ENCODE measurements around the gene DGKD.

- no peak for TF ChIP-seq NFATC4 (CRISPR knock-in tag; IDR thresholded peaks at IDR 0.05)
- TF ChIP-seq JUN (CRISPR knock-in tag; IDR thresholded peaks at IDR 0.05), result no peak
- TF ChIP-seq, protein P1, sequence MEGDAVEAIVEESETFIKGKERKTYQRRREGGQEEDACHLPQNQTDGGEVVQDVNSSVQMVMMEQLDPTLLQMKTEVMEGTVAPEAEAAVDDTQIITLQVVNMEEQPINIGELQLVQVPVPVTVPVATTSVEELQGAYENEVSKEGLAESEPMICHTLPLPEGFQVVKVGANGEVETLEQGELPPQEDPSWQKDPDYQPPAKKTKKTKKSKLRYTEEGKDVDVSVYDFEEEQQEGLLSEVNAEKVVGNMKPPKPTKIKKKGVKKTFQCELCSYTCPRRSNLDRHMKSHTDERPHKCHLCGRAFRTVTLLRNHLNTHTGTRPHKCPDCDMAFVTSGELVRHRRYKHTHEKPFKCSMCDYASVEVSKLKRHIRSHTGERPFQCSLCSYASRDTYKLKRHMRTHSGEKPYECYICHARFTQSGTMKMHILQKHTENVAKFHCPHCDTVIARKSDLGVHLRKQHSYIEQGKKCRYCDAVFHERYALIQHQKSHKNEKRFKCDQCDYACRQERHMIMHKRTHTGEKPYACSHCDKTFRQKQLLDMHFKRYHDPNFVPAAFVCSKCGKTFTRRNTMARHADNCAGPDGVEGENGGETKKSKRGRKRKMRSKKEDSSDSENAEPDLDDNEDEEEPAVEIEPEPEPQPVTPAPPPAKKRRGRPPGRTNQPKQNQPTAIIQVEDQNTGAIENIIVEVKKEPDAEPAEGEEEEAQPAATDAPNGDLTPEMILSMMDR (IDR thresholded peaks at IDR 0.05), result no peak
- no peak for TF ChIP-seq ETV6 (CRISPR knock-in tag; IDR thresholded peaks at IDR 0.05)
- TF ChIP-seq, protein P2, sequence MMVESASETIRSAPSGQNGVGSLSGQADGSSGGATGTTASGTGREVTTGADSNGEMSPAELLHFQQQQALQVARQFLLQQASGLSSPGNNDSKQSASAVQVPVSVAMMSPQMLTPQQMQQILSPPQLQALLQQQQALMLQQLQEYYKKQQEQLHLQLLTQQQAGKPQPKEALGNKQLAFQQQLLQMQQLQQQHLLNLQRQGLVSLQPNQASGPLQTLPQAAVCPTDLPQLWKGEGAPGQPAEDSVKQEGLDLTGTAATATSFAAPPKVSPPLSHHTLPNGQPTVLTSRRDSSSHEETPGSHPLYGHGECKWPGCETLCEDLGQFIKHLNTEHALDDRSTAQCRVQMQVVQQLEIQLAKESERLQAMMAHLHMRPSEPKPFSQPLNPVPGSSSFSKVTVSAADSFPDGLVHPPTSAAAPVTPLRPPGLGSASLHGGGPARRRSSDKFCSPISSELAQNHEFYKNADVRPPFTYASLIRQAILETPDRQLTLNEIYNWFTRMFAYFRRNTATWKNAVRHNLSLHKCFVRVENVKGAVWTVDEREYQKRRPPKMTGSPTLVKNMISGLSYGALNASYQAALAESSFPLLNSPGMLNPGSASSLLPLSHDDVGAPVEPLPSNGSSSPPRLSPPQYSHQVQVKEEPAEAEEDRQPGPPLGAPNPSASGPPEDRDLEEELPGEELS (CRISPR knock-in tag; IDR thresholded peaks at IDR 0.05), result no peak
- TF ChIP-seq, protein P3, sequence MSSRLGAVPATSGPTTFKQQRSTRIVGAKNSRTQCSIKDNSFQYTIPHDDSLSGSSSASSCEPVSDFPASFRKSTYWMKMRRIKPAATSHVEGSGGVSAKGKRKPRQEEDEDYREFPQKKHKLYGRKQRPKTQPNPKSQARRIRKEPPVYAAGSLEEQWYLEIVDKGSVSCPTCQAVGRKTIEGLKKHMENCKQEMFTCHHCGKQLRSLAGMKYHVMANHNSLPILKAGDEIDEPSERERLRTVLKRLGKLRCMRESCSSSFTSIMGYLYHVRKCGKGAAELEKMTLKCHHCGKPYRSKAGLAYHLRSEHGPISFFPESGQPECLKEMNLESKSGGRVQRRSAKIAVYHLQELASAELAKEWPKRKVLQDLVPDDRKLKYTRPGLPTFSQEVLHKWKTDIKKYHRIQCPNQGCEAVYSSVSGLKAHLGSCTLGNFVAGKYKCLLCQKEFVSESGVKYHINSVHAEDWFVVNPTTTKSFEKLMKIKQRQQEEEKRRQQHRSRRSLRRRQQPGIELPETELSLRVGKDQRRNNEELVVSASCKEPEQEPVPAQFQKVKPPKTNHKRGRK (CRISPR knock-in tag; IDR thresholded peaks at IDR 0.05; ENCODE audit: borderline replicate concordance), result no peak
- TF ChIP-seq, protein P4, sequence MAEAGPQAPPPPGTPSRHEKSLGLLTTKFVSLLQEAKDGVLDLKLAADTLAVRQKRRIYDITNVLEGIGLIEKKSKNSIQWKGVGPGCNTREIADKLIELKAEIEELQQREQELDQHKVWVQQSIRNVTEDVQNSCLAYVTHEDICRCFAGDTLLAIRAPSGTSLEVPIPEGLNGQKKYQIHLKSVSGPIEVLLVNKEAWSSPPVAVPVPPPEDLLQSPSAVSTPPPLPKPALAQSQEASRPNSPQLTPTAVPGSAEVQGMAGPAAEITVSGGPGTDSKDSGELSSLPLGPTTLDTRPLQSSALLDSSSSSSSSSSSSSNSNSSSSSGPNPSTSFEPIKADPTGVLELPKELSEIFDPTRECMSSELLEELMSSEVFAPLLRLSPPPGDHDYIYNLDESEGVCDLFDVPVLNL (CRISPR knock-in tag; IDR thresholded peaks at IDR 0.05; ENCODE audit: borderline replicate concordance, low read depth), result no peak
- TF ChIP-seq ESRRA (CRISPR knock-in tag; IDR thresholded peaks at IDR 0.05; ENCODE audit: borderline replicate concordance), result no peak
- TF ChIP-seq, protein P5, sequence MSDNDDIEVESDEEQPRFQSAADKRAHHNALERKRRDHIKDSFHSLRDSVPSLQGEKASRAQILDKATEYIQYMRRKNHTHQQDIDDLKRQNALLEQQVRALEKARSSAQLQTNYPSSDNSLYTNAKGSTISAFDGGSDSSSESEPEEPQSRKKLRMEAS (CRISPR knock-in tag; IDR thresholded peaks at IDR 0.05), result no peak
- TF ChIP-seq ATF1 (CRISPR knock-in tag; IDR thresholded peaks at IDR 0.05), result no peak
These were observed 46.7 kb upstream of the DGKD start, which contains the start of gene SAG for GRCh38 chr2:233307565-233307964.
